ENCODE measurements around the gene APH1A.
A peak's percentile ranks its signal among the peaks of the same experiment; 100 is the strongest.

The APH1A gene

GRCh38 chr1:150280138-150280707 lies 11.4 kb upstream of the APH1A start:
- no peak overlapping the region for H3K4me3 ChIP-seq
- TF ChIP-seq POLR2AphosphoS5 (IDR thresholded peaks at IDR 0.05; ENCODE audit: borderline replicate concordance, low read depth, low read length) (no peak), FOXP2 (optimal IDR thresholded peaks at IDR 0.05; ENCODE audit: control extremely low read depth, extremely low read length, insufficient read depth) (no peak), EZH2 (IDR thresholded peaks at IDR 0.05) (no peak)
- H3K9me3 ChIP-seq (ENCODE audit: low read depth, low read length), result no peaks in the 10 kb centered on the region
- no peak overlapping the region for H3K27ac ChIP-seq
- no peaks in the 10 kb centered on the region for H3K36me3 ChIP-seq (ENCODE audit: insufficient read depth, low read length)
- no peak overlapping the region for H3K9ac ChIP-seq (ENCODE audit: insufficient read length)
- no peak for DNase-seq (ENCODE audit: low read depth, low spot score)

- H3K4me3 ChIP-seq, result peak overlapping the region; percentile 72
- no peaks in the 10 kb centered on the region for H3K36me3 ChIP-seq (ENCODE audit: insufficient read depth, low read length)
- no peak overlapping the region for H3K27ac ChIP-seq
- H3K9ac ChIP-seq (ENCODE audit: insufficient read length), result peak overlapping the region; percentile 63
- no peak for DNase-seq (ENCODE audit: low read depth, low spot score)
- TF ChIP-seq POLR2AphosphoS5 (IDR thresholded peaks at IDR 0.05; ENCODE audit: borderline replicate concordance, low read depth, low read length), result no peak
- no peak for TF ChIP-seq FOXP2 (optimal IDR thresholded peaks at IDR 0.05; ENCODE audit: control extremely low read depth, extremely low read length, insufficient read depth)
- no peak for TF ChIP-seq EZH2 (IDR thresholded peaks at IDR 0.05)
- H3K9me3 ChIP-seq (ENCODE audit: low read depth, low read length), result no peaks in the 10 kb centered on the region
Measured at GRCh38 chr1:150273311-150273710, 4.5 kb upstream of the APH1A start.

- no peak for DNase-seq (ENCODE audit: low read depth, low spot score)
- H3K36me3 ChIP-seq (ENCODE audit: insufficient read depth, low read length), result peaks cover 10% of the 10 kb centered on the region; the same call in 1 of the 2 replicates
- H3K9me3 ChIP-seq (ENCODE audit: low read depth, low read length), result no peaks in the 10 kb centered on the region
- no peak overlapping the region for H3K27ac ChIP-seq
- no peak overlapping the region for H3K4me3 ChIP-seq
- no peak overlapping the region for H3K9ac ChIP-seq (ENCODE audit: insufficient read length)
- TF ChIP-seq EZH2 (IDR thresholded peaks at IDR 0.05) (no peak), POLR2AphosphoS5 (IDR thresholded peaks at IDR 0.05; ENCODE audit: borderline replicate concordance, low read depth, low read length) (no peak), FOXP2 (optimal IDR thresholded peaks at IDR 0.05; ENCODE audit: control extremely low read depth, extremely low read length, insufficient read depth) (no peak)
Measured at GRCh38 chr1:150271291-150271959, 2.6 kb upstream of the APH1A start.

DNA sequence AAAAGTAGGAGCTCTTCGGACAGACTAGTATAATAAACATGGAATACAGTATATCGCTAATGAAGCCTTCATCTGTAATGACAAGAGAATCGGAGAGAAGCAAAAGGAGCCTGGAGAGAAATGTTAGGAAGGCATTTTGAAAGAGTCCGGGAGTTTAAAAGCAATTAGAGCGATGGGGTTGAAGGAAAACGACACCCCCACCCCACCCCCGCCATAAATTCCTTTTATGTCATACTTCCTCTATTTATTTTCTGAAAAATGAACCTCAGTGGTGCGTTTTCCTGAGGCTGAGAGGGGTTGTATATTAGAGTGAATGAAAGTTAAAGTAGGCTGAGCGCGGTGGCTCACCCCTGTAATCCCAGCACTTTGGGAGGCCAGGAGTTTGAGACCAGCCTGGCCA lies 635 bp upstream of the APH1A start:
- no peak for TF ChIP-seq POLR2AphosphoS5 (IDR thresholded peaks at IDR 0.05; ENCODE audit: borderline replicate concordance, low read depth, low read length)
- no peak for TF ChIP-seq EZH2 (IDR thresholded peaks at IDR 0.05)
- TF ChIP-seq FOXP2 (optimal IDR thresholded peaks at IDR 0.05; ENCODE audit: control extremely low read depth, extremely low read length, insufficient read depth), result no peak
- Histone ChIP-seq H3K4me3 (peak overlapping the region; percentile 100), H3K9ac (ENCODE audit: insufficient read length) (peak overlapping the region; percentile 98), H3K9me3 (ENCODE audit: low read depth, low read length) (no peaks in the 10 kb centered on the region), H3K27ac (peak overlapping the region; percentile 65), H3K36me3 (ENCODE audit: insufficient read depth, low read length) (peaks cover 21% of the 10 kb centered on the region; the same call in 1 of the 2 replicates)
- no peak for DNase-seq (ENCODE audit: low read depth, low spot score)

- TF ChIP-seq EZH2 (IDR thresholded peaks at IDR 0.05), result no peak
- no peak for TF ChIP-seq FOXP2 (optimal IDR thresholded peaks at IDR 0.05; ENCODE audit: control extremely low read depth, extremely low read length, insufficient read depth)
- TF ChIP-seq POLR2AphosphoS5 (IDR thresholded peaks at IDR 0.05; ENCODE audit: borderline replicate concordance, low read depth, low read length), result no peak
- Histone ChIP-seq H3K36me3 (ENCODE audit: insufficient read depth, low read length) (peaks cover 21% of the 10 kb centered on the region; the same call in 1 of the 2 replicates), H3K4me3 (peak overlapping the region; percentile 100), H3K9ac (ENCODE audit: insufficient read length) (peak overlapping the region; percentile 98), H3K9me3 (ENCODE audit: low read depth, low read length) (no peaks in the 10 kb centered on the region), H3K27ac (peak overlapping the region; percentile 71; the same call in 1 of the 2 replicates)
- DNase-seq (ENCODE audit: low read depth, low spot score), result no peak
Measured at GRCh38 chr1:150268340-150268704, 494 bp downstream of the APH1A start.

- H3K4me3 ChIP-seq, result peak overlapping the region; percentile 100
- no peaks in the 10 kb centered on the region for H3K9me3 ChIP-seq (ENCODE audit: low read depth, low read length)
- peaks cover 21% of the 10 kb centered on the region; the same call in 1 of the 2 replicates for H3K36me3 ChIP-seq (ENCODE audit: insufficient read depth, low read length)
- H3K9ac ChIP-seq (ENCODE audit: insufficient read length), result peak overlapping the region; percentile 98
- no peak overlapping the region for H3K27ac ChIP-seq
- TF ChIP-seq FOXP2 (optimal IDR thresholded peaks at IDR 0.05; ENCODE audit: control extremely low read depth, extremely low read length, insufficient read depth), result no peak
- TF ChIP-seq POLR2AphosphoS5 (IDR thresholded peaks at IDR 0.05; ENCODE audit: borderline replicate concordance, low read depth, low read length), result no peak
- no peak for TF ChIP-seq EZH2 (IDR thresholded peaks at IDR 0.05)
- no peak for DNase-seq (ENCODE audit: low read depth, low spot score)
Measured at GRCh38 chr1:150267896-150268295, 920 bp downstream of the APH1A start.

DNA sequence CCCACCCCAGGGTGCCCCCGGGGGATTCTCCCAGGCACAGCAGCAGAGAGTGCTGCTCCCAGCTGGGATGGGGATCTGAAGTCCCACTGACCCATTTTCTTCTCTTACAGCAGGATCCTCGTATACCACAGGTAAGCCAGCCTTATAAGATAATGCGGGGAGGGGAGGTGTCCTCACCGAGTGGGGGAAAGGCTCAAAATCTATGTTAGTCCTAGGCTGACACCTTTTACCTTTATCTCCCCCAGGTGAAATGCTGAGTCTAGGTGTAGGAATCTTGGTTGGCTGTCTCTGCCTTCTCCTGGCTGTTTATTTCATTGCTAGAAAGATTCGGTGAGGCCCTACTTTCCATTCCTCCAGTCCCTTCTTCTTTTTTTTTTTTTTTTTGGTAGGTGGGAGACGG lies 5.3 kb downstream of the APH1A start:
- Histone ChIP-seq H3K9ac (ENCODE audit: insufficient read length) (no peak overlapping the region), H3K9me3 (ENCODE audit: low read depth, low read length) (no peaks in the 10 kb centered on the region), H3K36me3 (ENCODE audit: insufficient read depth, low read length) (peaks cover 21% of the 10 kb centered on the region; the same call in 1 of the 2 replicates), H3K27ac (no peak overlapping the region), H3K4me3 (no peak overlapping the region)
- DNase-seq (ENCODE audit: low read depth, low spot score), result no peak
- TF ChIP-seq FOXP2 (optimal IDR thresholded peaks at IDR 0.05; ENCODE audit: control extremely low read depth, extremely low read length, insufficient read depth), result no peak
- peak; percentile 11; the same call in 1 of the 2 replicates for TF ChIP-seq POLR2AphosphoS5 (IDR thresholded peaks at IDR 0.05; ENCODE audit: borderline replicate concordance, low read depth, low read length)
- TF ChIP-seq EZH2 (IDR thresholded peaks at IDR 0.05), result no peak

GRCh38 chr1:150262388-150263320 lies 6.2 kb downstream of the APH1A start:
- no peak for DNase-seq (ENCODE audit: low read depth, low spot score)
- peaks cover 21% of the 10 kb centered on the region; the same call in 1 of the 2 replicates for H3K36me3 ChIP-seq (ENCODE audit: insufficient read depth, low read length)
- TF ChIP-seq POLR2AphosphoS5 (IDR thresholded peaks at IDR 0.05; ENCODE audit: borderline replicate concordance, low read depth, low read length), result no peak
- no peak for TF ChIP-seq EZH2 (IDR thresholded peaks at IDR 0.05)
- TF ChIP-seq FOXP2 (optimal IDR thresholded peaks at IDR 0.05; ENCODE audit: control extremely low read depth, extremely low read length, insufficient read depth), result no peak
- H3K27ac ChIP-seq, result no peak overlapping the region
- no peak overlapping the region for H3K9ac ChIP-seq (ENCODE audit: insufficient read length)
- no peaks in the 10 kb centered on the region for H3K9me3 ChIP-seq (ENCODE audit: low read depth, low read length)
- no peak overlapping the region for H3K4me3 ChIP-seq

Measured in SK-N-MC (cell line).